Spleen (tissue), 11 donors: ENCODE data around the gene MRPS26. TPM values are rescaled to one million over a fixed set of nuclear protein-coding genes. Genes with fewer than 3 reads are reported as not detected.
A peak's percentile ranks its signal among the peaks of the same experiment; 100 is the strongest.

Experiments used
- DNase-seq: peaks from one replicate; pipeline ENCODE4 v3.0.0-alpha.2; 2020
- H3K27ac ChIP-seq, 8 donors: fragments of 200-600 bp; sonication (generic) in 7 of 8; 1 replicate in 4 of 8; 2 replicates in 4 of 8; pipeline versions ENCODE4 v1.5.0 to v1.8.0; 2016 to 2021; ENCODE audit warnings: inconsistent platforms in 4 of 8, mild to moderate bottlenecking in 4 of 8, moderate library complexity in 1 of 8
- H3K27me3 ChIP-seq, 7 donors: fragments of 200-600 bp; sonication (generic) in 6 of 7; replicated peaks in 1 of 7; 1 replicate in 4 of 7; 2 replicates in 3 of 7; pipeline versions ENCODE4 v1.5.0 to v1.8.0; 2016 to 2021; ENCODE audit warnings: inconsistent platforms in 3 of 7, mild to moderate bottlenecking in 1 of 7
- H3K36me3 ChIP-seq, 6 donors: fragments of 200-600 bp; sonication (generic) in 5 of 6; 1 replicate in 4 of 6; 2 replicates in 2 of 6; pipeline versions ENCODE4 v1.5.0 to v1.8.0; 2016 to 2021; ENCODE audit warnings: inconsistent platforms in 2 of 6
- H3K4me1 ChIP-seq, 6 donors: fragments of 200-600 bp; sonication (generic) in 5 of 6; 1 replicate in 3 of 6; 2 replicates in 3 of 6; pipeline versions ENCODE4 v1.5.0 to v1.8.0; 2016 to 2021; ENCODE audit warnings: inconsistent platforms in 3 of 6
- H3K4me3 ChIP-seq, 8 donors: fragments of 200-600 bp; sonication (generic) in 7 of 8; 1 replicate in 4 of 8; 2 replicates in 4 of 8; pipeline versions ENCODE4 v1.5.0 to v1.8.0; 2016 to 2021; ENCODE audit warnings: inconsistent platforms in 4 of 8, mild to moderate bottlenecking in 4 of 8, moderate library complexity in 2 of 8
- H3K9me3 ChIP-seq, 8 donors: fragments of 200-600 bp; sonication (generic) in 7 of 8; 1 replicate in 4 of 8; 2 replicates in 4 of 8; pipeline versions ENCODE4 v1.5.0 to v1.8.0; 2016 to 2021; ENCODE audit warnings: inconsistent platforms in 4 of 8
- CTCF ChIP-seq, 11 experiments: fragments of 200-600 bp in 7 of 11; fragments of 450-650 bp in 4 of 11; sonication (generic) in 4 of 11; IDR thresholded peaks in 8 of 11; conservative IDR thresholded peaks in 3 of 11; 1 replicate in 7 of 11; 2 replicates in 4 of 11; pipeline versions ENCODE4 v1.4.0 to v1.8.0; 2016 to 2021; ENCODE audit warnings: antibody characterized with exemption in 11 of 11, inconsistent platforms in 4 of 11, mild to moderate bottlenecking in 1 of 11
- POLR2A ChIP-seq, 3 donors: fragments of 450-650 bp; IDR thresholded peaks; one replicate each; pipeline ENCODE4 v1.5.1; 2017; ENCODE audit warnings: antibody characterized with exemption in 3 of 3, mild to moderate bottlenecking in 1 of 3
- POLR2AphosphoS5 ChIP-seq, 3 donors: sonication (generic); formaldehyde crosslinking; IDR thresholded peaks; one replicate each; pipeline ENCODE4 v1.5.1; 2017; ENCODE audit warnings: antibody characterized with exemption in 3 of 3
- WGBS, 5 donors: extraction: QIAGEN DNeasy Blood & Tissue Kit in 3 of 5; methylation state at CpG; one replicate each; pipeline versions ENCODE4 v1.1.5 to v1.1.7; 2013 to 2018; 5-methylcytosine and 5-hydroxymethylcytosine counted together
- intact Hi-C: fragments of 100-400 bp; cut with DNase I; formaldehyde crosslinking; loops from one replicate; pipeline ENCODE4 v1.15.0; 2023; ENCODE audit warnings: low total_unique reads
- polyA plus RNA-seq, 3 donors: library from polyadenylated mRNA; stranded (reverse); fragments of 200-250 nt; gene quantifications; one replicate each; pipeline ENCODE4 v1.2.1, GENCODE V29; 2013
- total RNA-seq, 7 donors: library from RNA; depleted of rRNA in 3 of 7; stranded (reverse); fragments of >200 nt in 3 of 7; fragmentation: NEBNext Ultra II Directional in 4 of 7; extraction: Animal tissue kit (Norgen Biotek cat#: 25700) in 4 of 7; gene quantifications; one replicate each; pipeline versions ENCODE4 v1.1.0 to v1.2.1, GENCODE V29; 2016 to 2021
- donor health status: healthy with polysubstance abuse.
- donor health status: DM: no; HTN: no; CAD: no; lungs with moderate emphysema.
- donor health status: DM: no; HTN: no; CAD: no.
- donor health status: Bipolar disorder and iron deficiency.
- donor health status: healthy.
- donor health status: DM: no; HTN: no; CAD: no.
- donor health status: DM: yes; HTN: yes; CAD: no.

Gene MRPS26
- total and polyA plus RNA-seq, 10 donors, result 22.5 to 64.6 (median 30.8) TPM

GRCh38 chr20:3027987-3028386 lies 17.9 kb upstream of the MRPS26 start:
- no peaks in the 10 kb centered on the region for H3K27me3 ChIP-seq
- peak; percentile 7 for DNase-seq
- 75 to 89% (median 78%) methylated on average over 2 of the region's 2 CpGs for WGBS, 5 donors
- H3K27ac ChIP-seq, result no peak overlapping the region
- no peaks in the 10 kb centered on the region for H3K9me3 ChIP-seq
- H3K4me1 ChIP-seq, result no peaks in the 10 kb centered on the region
- intact Hi-C loops, result no loop called here
- no peak overlapping the region for H3K4me3 ChIP-seq
- H3K36me3 ChIP-seq, result peaks cover 0 to 100% (median 70%) of the 10 kb centered on the region in 6 donors
- no peak for TF ChIP-seq CTCF (IDR thresholded peaks at IDR 0.05 in 8 of 11, conservative IDR thresholded peaks at IDR 0.05 in 3 of 11)
- no peak for TF ChIP-seq POLR2AphosphoS5 (IDR thresholded peaks at IDR 0.05)
- no peak for TF ChIP-seq POLR2A (IDR thresholded peaks at IDR 0.05)

- H3K9me3 ChIP-seq, result no peaks in the 10 kb centered on the region
- peaks cover 0 to 100% (median 56%) of the 10 kb centered on the region in 6 donors for H3K36me3 ChIP-seq
- TF ChIP-seq CTCF (IDR thresholded peaks at IDR 0.05 in 8 of 11, conservative IDR thresholded peaks at IDR 0.05 in 3 of 11) (no peak), POLR2A (IDR thresholded peaks at IDR 0.05) (no peak), POLR2AphosphoS5 (IDR thresholded peaks at IDR 0.05) (no peak)
- H3K27ac ChIP-seq, result no peak overlapping the region
- H3K27me3 ChIP-seq, result no peaks in the 10 kb centered on the region
- WGBS, 5 donors, result 85 to 95% (median 91%) methylated on average over 3 of the region's 3 CpGs
- H3K4me3 ChIP-seq, result no peak overlapping the region
- intact Hi-C loops, result no loop called here
- no peaks in the 10 kb centered on the region for H3K4me1 ChIP-seq
- DNase-seq, result no peak
Observed at GRCh38 chr20:3031524-3032147, 14.2 kb upstream of the MRPS26 start.

- no peaks in the 10 kb centered on the region for H3K4me1 ChIP-seq
- intact Hi-C loops, result no loop called here
- no peak overlapping the region for H3K27ac ChIP-seq
- no peak for TF ChIP-seq POLR2A (IDR thresholded peaks at IDR 0.05)
- TF ChIP-seq POLR2AphosphoS5 (IDR thresholded peaks at IDR 0.05), result no peak
- no peak for TF ChIP-seq CTCF (IDR thresholded peaks at IDR 0.05 in 8 of 11, conservative IDR thresholded peaks at IDR 0.05 in 3 of 11)
- no peaks in the 10 kb centered on the region for H3K27me3 ChIP-seq
- peak; percentile 9 for DNase-seq
- WGBS, 5 donors, result 94 to 96% (median 96%) methylated on average over 8 of the region's 8 CpGs
- H3K36me3 ChIP-seq, result peaks cover 0 to 100% (median 56%) of the 10 kb centered on the region in 6 donors
- no peaks in the 10 kb centered on the region for H3K9me3 ChIP-seq
- H3K4me3 ChIP-seq, result no peak overlapping the region
Observed at GRCh38 chr20:3032624-3033023, 13.2 kb upstream of the MRPS26 start.

- Histone ChIP-seq H3K9me3 (no peaks in the 10 kb centered on the region), H3K4me3 (no peak overlapping the region), H3K27ac (no peak overlapping the region), H3K36me3 (peaks cover 0 to 90% (median 58%) of the 10 kb centered on the region in 6 donors), H3K4me1 (peaks cover 0 to 9% (median 0%) of the 10 kb centered on the region in 6 donors), H3K27me3 (no peaks in the 10 kb centered on the region)
- no peak for TF ChIP-seq POLR2AphosphoS5 (IDR thresholded peaks at IDR 0.05)
- no peak for TF ChIP-seq CTCF (IDR thresholded peaks at IDR 0.05 in 8 of 11, conservative IDR thresholded peaks at IDR 0.05 in 3 of 11)
- intact Hi-C loops, result no loop called here
- peak; percentile 62 for DNase-seq
- 90 to 96% (median 94%) methylated on average over 3 of the region's 3 CpGs for WGBS, 5 donors
Observed at GRCh38 chr20:3037654-3038053, 8.2 kb upstream of the MRPS26 start.
